Cortex of kidney (tissue), 1 donor: ENCODE measurements around the gene MTCL1.

Source experiments
- DNase-seq: peaks from one replicate; lab custom pipeline; 2025; lab: John Stamatoyannopoulos, UW

Gene MTCL1

DNA sequence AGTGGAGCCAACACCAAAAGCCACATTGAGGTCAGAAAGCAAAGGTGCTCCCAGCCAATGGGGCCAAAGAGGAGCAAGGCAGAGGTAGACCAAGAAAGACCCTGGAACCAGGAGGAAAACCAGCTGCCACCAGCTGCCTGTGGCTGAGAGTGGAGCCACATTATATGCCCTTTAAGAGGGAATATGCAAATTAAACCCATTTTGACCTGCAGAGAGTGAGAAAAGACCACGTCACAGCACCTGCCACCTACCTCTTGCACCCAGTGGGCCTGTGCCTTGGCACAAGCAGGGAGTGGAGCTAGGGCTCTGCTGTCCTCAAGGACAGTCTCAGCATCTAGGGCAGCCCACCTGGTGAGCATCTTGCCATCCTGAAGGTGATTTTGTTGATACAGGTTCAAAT, 161.3 kb downstream of the MTCL1 start:
- DNase-seq = no peak

DNA sequence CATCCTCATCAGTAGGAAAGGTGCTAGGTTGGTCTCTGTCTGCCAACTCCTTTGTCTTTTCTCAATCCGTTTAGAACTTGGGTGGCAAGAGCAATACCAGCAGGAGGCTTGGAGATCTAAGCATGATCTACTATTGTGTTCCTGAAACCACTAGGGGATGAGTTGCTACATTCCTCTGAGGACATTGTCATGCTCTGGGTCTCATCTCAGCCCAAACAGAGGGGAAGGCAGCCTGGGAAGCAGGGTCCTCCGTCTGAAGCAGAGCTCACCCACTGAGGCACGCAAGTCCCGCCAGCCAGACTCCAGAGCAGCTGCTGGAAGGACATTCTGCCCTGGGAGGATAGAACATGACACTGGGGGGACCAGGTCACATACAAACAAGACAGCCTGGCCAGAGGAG, 162.9 kb downstream of the MTCL1 start:
- DNase-seq = no peak

DNA sequence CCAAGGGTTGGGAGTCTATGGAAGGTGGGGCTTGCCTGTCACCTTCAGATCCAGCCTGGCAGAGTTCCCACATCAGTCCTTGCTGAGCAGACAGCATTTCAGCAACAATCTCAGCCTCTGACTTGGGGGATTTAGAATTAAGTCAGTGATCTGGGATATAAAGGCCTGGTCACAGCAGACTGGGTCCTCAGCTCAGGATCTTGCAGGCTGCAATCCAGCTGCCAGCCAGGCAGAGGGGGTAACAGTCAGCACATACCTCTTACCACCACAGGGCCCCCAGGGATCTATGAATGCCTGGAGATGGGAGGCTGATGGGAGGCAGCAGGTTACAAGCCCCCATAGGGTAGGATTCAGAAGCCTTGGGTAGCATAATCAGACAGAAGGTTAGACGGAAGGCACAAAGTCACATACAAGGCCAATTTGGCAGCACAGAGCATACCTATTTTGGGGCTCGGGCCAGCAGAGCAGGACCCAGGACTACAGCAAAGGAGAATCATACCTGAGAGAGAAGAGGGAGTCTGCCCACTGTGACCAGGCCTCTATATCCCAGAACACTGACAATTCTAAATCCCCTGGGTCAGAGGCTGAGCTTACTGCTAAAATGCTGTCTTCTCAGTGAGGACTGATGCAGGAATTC, 163.5 kb downstream of the MTCL1 start:
- no peak for DNase-seq

DNA sequence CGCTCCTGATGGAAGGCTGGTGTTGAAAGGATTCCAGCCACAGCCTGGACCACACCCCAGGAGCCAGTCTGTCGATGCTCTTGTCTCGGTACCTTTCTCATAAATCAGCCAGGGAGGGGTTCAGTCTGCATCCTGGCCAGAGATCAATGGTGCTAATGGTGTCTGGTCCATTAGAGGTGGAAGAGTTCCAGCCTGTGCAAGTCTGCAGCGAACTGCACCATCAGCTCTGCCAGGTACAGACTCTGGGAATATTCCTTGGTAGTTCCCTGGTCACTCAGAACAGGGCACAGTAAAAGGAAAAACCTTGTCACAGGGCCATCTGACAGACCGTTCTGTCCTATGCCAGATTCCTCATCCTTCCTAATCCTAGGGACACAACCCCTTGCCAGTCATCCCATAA, 164.3 kb downstream of the MTCL1 start:
- no peak for DNase-seq

DNA sequence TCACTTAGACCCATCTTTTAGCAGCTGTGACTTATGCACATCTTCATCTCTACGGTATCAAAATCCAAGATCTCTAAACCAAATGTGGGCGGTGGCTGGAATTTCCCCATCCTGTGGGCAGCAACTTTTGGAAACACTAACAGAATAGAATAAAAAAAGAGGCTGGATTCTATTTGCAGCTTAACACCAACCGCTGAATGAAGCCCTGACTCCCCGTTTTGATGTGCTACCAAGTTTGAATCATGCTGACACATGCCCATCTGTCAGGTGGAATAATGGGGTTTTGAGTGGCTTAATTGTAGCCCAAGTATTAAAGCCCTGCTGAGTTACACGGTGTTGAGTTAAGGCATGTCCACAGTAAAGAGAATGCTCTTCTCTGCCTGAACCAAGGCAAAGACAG, 165.2 kb downstream of the MTCL1 start:
- DNase-seq = no peak

DNA sequence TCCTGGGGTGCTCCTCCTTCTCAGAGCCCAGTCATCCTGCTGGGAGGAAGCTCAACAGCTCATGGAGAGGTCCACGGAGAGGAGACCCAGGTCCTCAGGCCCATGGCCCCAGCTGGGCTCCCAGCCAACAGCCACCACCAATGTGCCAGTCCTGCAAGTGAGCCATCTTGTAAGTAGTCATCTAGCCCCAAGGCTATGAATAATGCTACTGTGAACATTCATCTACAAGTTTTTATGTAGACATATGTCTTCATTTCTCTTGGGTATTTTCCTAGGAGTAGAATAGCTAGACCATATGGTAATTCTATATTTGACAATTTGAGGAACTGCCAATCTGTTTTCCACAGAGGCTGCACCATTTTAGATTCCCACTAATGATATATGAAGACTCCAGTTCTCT, 166.1 kb downstream of the MTCL1 start:
- no peak for DNase-seq

DNA sequence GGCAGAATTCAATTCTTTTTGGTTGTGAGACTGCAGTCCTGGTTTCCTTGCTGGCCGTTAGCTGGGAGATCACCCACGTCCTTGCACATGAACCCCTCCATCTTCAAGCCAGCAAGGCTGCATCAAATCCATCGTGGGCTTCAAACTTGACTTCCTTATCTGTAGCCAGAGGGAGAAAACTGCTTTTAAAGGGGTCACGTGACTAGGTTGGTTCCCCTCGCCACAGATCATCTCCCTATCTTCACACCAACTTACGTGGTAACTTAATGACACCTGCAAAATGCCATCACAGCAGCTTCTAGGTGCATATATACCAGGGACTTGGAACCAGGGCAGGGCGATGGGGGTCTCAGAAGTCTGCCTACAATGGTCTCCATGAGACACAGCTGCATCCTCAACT, 169.5 kb downstream of the MTCL1 start:
- DNase-seq = no peak

DNA sequence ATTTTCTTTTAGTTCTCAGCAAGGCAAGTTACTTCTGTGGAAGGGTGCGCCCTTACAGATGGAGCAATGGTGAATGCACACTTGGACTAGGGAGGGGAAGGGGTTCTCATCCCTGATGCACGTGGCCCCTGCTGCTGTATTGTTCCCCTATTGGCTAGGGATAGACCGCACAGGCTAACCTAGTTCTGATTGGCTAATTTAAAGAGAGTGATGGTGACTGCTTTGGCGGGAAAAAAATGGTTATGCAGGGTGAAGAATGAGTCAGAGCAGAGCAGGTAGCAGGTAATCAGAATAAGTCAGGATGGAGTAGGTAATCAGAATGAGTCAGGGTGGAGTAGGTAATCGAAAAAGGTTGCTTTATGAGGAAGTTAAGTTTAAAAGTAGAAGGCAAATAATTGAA, 171.5 kb downstream of the MTCL1 start:
- DNase-seq = no peak

DNA sequence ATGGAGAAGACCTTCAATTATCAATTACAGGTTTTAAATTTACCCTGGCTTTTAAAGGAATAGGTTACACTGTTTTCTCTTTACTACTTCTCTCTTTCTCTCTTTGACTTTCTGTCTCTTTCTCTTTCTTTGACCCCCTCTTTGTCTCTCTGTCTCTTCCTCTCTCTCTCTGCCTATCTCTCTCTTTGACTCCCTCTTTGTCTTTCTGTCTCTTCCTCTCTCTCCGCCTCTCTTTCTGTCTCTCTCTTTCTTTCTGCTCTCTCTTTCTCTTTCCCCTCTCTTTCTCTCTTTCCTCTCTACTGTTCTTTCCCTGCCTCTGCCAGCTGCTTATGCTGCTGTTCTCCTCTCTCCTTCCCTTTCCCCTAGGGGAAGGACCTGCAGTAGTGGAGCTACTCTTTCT, 175.7 kb downstream of the MTCL1 start:
- no peak for DNase-seq
